ENCODE results near the gene GTF3C1. TPM values are rescaled to one million over a fixed set of nuclear protein-coding genes. Genes with fewer than 3 reads are reported as not detected.

GTF3C1 gene
- total and polyA plus RNA-seq, 4 donors = 15.3 to 28.0 (median 22.2) TPM

- Histone ChIP-seq H3K27ac (ENCODE audit: low read depth in 1 of 2, low read length in 2 of 2) (no peak overlapping the region), H3K4me3 (ENCODE audit: low read depth in 1 of 3, low read length in 3 of 3) (no peak overlapping the region), H3K36me3 (ENCODE audit: control insufficient read depth in 4 of 4, insufficient read depth in 3 of 4, low read depth in 1 of 4, low read length in 3 of 4) (peaks cover 22 to 76% (median 60%) of the 10 kb centered on the region in 4 donors), H3K9ac (ENCODE audit: low read depth in 1 of 2, low read length in 2 of 2) (no peak overlapping the region), H3K4me1 (ENCODE audit: control insufficient read depth in 4 of 4, insufficient read depth in 4 of 4, low read length in 3 of 4) (no peaks in the 10 kb centered on the region), H3K9me3 (ENCODE audit: control insufficient read depth in 4 of 4, low read length in 3 of 4) (peaks cover 0 to 2% (median 0%) of the 10 kb centered on the region in 4 donors), H3K27me3 (ENCODE audit: control insufficient read depth in 4 of 4, insufficient read depth in 4 of 4, low read length in 3 of 4) (no peaks in the 10 kb centered on the region)
- TF ChIP-seq ATF3 (IDR thresholded peaks at IDR 0.05) (no peak), NR2F2 (IDR thresholded peaks at IDR 0.05) (no peak), ZBTB33 (IDR thresholded peaks at IDR 0.05) (no peak), SP1 (IDR thresholded peaks at IDR 0.05) (no peak), RXRA (IDR thresholded peaks at IDR 0.05) (no peak), JUND (IDR thresholded peaks at IDR 0.05) (no peak), EGR1 (IDR thresholded peaks at IDR 0.05; ENCODE audit: low read depth in 2 of 2) (no peak), CTCF (IDR thresholded peaks at IDR 0.05; ENCODE audit: low read depth, low read length, missing input control) (no peak), MAX (IDR thresholded peaks at IDR 0.05) (no peak), REST (IDR thresholded peaks at IDR 0.05) (no peak), RAD21 (IDR thresholded peaks at IDR 0.05) (no peak), GABPA (IDR thresholded peaks at IDR 0.05 in 1 of 2, conservative IDR thresholded peaks at IDR 0.05 in 1 of 2) (no peak), TAF1 (conservative IDR thresholded peaks at IDR 0.05) (no peak), HNF4A (conservative IDR thresholded peaks at IDR 0.05) (no peak), FOXA1 (IDR thresholded peaks at IDR 0.05) (no peak), YY1 (IDR thresholded peaks at IDR 0.05) (no peak), HNF4G (IDR thresholded peaks at IDR 0.05) (no peak), FOXA2 (IDR thresholded peaks at IDR 0.05) (no peak)
- DNase-seq (ENCODE audit: low spot score) = no peak
- 85% methylated on average over 2 of the region's 2 CpGs for WGBS
Measured at GRCh38 chr16:27539120-27539519, 10.6 kb downstream of the GTF3C1 start.

Measured in liver (tissue), 9 donors.